Islet of Langerhans (tissue), 1 donor: ENCODE results near the gene NUAK1.
A peak's percentile ranks its signal among the peaks of the same experiment; 100 is the strongest.

Source experiments
- FAIRE-seq: peaks from one replicate; lab custom pipeline; 2011; peaks lifted over from hg19 to GRCh38; lab: Jason Lieb, UNC

The NUAK1 gene

DNA sequence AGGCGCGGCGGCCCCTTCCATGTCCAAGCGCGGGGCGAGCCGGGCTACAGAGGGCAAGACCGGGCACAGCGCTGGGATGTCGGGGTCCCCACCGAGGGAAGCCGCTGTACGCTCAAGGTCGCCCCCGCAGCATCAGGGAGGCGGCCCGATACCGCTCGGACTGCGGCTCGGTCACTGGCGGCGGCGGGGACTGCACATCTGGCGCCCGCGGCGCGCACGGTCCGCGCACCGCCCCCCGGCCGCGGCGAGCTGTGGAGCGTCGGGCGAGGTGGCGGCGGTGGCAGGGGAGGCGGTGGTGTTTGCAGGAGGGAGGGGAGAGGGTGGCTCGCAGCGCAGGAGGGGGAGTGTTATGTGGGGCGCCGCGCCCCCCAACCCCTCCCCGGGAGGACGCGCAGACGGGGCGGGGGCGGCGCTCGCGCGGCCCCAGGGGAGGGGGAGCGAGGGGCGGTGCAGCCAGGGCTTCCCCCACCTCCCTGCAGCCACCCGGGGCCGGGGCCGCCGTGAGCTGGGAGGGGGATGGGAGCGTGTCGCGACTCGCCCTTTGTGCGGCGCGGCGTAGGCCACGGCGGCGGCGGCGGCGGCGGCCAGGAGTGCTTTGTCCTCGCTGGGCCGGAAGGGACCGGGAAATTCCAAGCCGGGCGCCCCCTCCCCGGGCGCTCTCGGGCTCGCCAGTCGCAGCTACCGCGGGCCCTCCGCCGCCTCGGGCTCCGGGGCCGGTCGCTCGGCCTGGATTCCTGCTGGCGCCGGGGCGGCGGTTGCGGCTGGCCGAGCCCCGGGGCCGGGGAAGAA, at the start of gene NUAK1:
Gene NUAK1 (minus strand): TSS at position 322 of the 789 bp plus-strand sequence. CDS start 301 bp downstream, at position 21.
- no peak for FAIRE-seq

DNA sequence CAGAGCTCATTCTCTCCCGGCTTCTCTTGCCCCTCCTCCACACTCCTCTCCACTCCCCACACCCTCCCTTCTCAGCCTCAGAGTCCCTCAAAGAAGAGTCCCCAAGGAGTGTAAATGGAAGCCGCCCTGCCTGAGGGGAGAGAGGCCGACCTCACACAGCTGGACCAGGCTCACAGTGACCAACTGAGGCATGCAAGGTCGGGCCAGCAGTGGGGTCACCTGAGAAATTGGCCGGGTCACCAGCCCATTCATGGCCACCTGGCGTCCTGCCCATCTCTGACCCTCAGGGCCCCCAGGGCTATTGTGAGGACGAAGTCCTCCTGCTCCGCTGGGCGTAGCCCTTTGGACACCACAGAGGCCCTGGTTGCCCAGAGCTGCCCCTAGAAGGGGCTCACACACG, 49.5 kb upstream of the NUAK1 start:
- no peak for FAIRE-seq

- FAIRE-seq = no peak
Observed at GRCh38 chr12:106187842-106188241, 49.1 kb upstream of the NUAK1 start.

DNA sequence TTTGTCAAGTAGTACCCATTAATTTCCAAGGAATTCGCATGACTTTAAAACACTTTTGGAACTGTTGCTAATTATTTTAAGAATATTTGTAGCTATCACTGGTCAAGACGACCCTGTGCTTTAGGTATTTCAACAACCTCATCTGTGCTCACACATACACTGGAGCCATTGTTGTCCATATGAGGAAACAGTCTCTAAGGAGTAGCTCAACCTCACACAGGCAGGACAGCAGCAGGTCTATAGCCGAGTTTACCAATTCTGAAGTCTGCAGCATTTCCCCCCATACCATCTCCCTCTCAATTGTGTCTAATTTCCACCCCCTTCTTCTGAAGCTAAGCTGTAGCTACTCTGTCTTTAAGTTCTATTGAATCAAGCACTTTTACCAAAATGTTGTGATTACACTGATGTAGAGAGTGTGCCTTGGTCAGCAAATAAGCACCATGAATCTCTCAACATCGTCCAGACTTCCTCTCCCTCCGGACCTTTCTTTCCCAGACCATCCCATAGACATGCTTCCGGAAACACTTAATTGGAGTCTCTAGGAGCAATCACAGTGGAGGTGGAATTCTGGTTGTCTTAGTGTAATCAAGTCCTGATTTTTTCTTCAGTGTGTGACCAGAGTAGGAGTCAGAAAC, 48.5 kb upstream of the NUAK1 start:
- FAIRE-seq = no peak

- FAIRE-seq = no peak
Observed at GRCh38 chr12:106183735-106184134, 45.0 kb upstream of the NUAK1 start.

- no peak for FAIRE-seq
Observed at GRCh38 chr12:106181401-106182114, 42.8 kb upstream of the NUAK1 start.

GRCh38 chr12:106179086-106179485, 40.3 kb upstream of the NUAK1 start:
- FAIRE-seq = peak; percentile 98

- no peak for FAIRE-seq
Observed at GRCh38 chr12:106178562-106178961, 39.8 kb upstream of the NUAK1 start.

DNA sequence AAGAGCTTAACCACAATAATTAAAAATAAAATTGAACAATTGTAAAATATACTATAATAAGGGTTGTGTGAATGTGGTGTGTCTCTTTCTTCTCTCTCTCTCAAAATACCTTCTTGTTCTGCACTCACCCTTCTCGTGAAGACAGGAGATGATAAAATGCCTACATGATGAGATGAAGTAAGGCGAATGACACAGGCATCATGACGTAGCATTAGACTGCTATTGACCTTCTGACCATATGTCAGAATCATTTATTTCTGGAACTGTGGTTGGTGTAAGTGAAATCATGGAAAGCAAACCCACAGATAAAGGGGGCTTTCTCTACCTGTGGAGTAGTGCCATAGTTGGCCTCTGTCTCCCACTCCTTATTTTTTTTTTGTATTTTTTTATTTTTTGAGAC, 37.8 kb upstream of the NUAK1 start:
- no peak for FAIRE-seq

DNA sequence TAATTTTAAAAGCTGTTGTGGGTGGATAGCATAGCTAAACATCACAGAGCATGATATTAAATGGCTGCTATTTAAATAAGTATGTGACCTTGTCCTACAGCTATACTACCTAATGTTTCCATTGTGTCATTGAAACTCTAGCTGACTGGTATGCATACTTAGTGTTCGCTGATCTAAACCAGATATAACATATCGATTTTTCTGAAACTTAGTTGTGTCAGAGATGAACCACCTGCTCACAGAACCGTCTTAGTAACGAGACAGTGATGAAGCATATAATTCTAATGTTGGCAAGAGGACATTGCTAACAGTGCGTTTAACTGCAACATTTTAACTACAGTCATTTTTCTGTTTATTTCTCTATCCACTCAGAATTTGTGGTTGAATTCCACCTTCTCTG, 36.1 kb upstream of the NUAK1 start:
- FAIRE-seq = peak; percentile 56

GRCh38 chr12:106173442-106173841, 34.7 kb upstream of the NUAK1 start:
- peak; percentile 47 for FAIRE-seq

- FAIRE-seq = peak; percentile 21
Observed at GRCh38 chr12:106171117-106171750, 32.5 kb upstream of the NUAK1 start.

DNA sequence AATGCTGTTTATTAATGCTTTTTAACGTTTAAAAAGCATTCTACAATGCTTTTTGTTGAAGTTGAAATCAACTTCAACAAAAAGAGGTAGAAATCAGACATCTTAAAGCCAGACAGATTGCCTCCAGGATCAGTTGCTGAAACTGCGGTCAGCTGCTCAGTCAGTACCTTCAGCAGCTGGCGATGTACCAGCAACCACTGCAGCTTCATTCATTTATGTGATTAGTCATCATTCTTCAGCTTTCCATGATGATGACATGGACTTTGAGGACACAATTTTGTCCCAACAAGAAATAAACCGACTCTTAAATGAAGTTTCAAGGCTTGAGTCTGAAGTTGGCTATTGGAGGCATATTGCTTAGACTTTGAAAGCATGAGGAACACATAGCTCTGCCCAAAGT, 31.5 kb upstream of the NUAK1 start:
- no peak for FAIRE-seq

GRCh38 chr12:106163712-106164111, 25.0 kb upstream of the NUAK1 start:
- no peak for FAIRE-seq

DNA sequence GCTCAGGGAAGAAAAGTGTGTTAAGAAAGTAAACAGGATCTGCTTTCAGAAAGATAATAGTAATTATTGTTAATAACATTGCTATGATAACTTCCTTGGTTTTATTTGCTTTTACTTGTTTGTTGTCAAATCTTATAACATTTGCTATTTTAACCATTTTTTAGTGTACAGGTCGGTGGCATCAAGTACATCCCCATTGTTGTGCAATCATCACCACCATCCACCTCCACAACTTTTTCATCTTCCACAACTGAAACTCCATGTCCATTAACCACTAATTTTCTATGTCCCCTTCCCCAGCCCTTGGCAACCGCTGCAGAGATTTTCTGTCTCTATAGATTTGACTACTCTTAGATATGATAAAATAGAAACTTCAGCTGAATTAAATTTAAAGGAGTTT, 22.7 kb upstream of the NUAK1 start:
- no peak for FAIRE-seq

- FAIRE-seq = no peak
Observed at GRCh38 chr12:106160915-106161314, 22.2 kb upstream of the NUAK1 start.

- no peak for FAIRE-seq
Observed at GRCh38 chr12:106157802-106158201, 19.0 kb upstream of the NUAK1 start.

GRCh38 chr12:106154751-106155273, 16.1 kb upstream of the NUAK1 start:
- no peak for FAIRE-seq

DNA sequence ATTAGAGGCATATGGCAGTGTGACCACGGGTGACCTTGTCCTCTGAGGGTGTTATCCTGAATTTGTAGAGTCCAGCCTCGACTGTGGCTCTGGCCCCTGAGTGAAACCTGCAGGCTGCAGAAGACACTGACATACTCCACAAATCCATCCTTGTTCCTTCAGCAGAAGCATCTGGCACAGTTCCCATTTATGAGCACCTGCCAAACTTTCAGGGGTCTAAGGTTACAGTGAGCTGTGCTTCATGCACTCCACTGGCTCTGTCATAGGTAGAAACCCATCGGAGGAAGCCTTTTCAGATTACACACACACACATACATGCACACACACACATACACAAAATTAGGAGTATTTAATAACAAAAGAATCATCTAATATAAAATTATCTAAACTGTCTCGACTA, 13.6 kb upstream of the NUAK1 start:
- FAIRE-seq = no peak

GRCh38 chr12:106150555-106150954, 11.8 kb upstream of the NUAK1 start:
- no peak for FAIRE-seq

- no peak for FAIRE-seq
Observed at GRCh38 chr12:106149096-106149784, 10.5 kb upstream of the NUAK1 start.

GRCh38 chr12:106147956-106148355, 9.2 kb upstream of the NUAK1 start:
- FAIRE-seq = no peak
